Measurements from ENCODE around the gene SLC36A2.

SLC36A2 gene

GRCh38 chr5:151283120-151283825 lies 64.1 kb downstream of the SLC36A2 start:
- DNase-seq (ENCODE audit: low read depth in 2 of 2): no peak

- DNase-seq (ENCODE audit: low read depth in 2 of 2): no peak
These were observed 66.2 kb downstream of the SLC36A2 start for GRCh38 chr5:151281001-151281639.

DNA sequence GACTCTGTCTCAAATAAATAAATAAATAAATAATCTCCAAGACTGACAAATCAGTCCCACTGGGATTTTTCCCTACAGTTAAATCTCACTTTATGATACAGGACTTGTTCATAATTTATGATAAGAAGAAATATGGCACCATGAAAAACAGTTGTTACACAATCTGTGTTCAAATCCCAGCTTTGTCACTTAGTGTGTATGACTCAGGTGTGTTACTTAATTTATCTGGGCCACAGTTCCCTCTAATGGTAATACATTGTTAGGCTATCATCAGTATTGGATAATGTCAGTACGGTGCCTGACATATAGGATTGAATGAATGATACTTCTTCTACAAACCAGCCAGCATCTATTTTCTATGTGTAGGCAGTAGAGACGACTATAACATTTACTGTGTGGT lies 66.9 kb downstream of the SLC36A2 start:
- DNase-seq (ENCODE audit: low read depth in 2 of 2): no peak

- no peak for DNase-seq (ENCODE audit: low read depth in 2 of 2)
These were observed 68.5 kb downstream of the SLC36A2 start for GRCh38 chr5:151278845-151279244.

DNA sequence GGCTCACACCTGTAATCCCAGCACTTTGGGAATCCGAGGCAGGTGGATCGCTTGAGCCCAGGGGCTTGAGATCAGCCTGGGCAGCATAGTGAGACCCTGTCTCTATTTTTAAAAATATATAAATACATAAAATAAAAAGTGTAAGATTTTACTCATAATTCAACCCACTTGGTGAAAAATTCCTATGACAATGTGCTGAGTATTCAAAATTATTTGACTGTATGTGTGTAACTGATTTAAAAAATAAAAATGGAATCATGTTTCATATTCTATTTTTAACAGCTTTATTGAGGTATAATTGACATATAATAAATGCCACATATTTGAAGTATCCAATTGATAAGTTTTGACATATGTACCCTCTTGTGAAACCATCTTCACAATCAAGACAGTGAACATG lies 71.6 kb downstream of the SLC36A2 start:
- DNase-seq (ENCODE audit: low read depth in 2 of 2): no peak

DNA sequence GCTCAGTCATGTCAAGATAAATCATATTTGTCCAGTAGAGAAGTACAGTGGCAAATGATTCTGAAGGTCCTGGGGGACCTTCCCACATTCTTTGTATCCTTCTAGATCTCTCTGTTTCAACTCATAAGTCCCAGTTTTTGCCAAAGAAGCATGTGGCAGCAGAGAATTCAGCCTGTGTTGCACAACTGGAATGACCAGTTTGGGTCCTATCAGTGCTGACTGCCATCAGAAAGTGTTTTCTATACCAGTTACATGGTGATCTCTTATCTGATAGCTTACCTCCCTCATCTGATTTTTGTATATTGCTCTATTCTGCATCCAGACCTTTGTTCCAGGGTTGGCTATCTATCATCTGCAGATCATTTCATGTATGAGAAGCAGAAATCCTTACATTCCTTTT lies 72.7 kb downstream of the SLC36A2 start:
- DNase-seq (ENCODE audit: low read depth in 2 of 2): no peak

- no peak for DNase-seq (ENCODE audit: low read depth in 2 of 2)
These were observed 76.0 kb downstream of the SLC36A2 start for GRCh38 chr5:151271336-151271735.

DNA sequence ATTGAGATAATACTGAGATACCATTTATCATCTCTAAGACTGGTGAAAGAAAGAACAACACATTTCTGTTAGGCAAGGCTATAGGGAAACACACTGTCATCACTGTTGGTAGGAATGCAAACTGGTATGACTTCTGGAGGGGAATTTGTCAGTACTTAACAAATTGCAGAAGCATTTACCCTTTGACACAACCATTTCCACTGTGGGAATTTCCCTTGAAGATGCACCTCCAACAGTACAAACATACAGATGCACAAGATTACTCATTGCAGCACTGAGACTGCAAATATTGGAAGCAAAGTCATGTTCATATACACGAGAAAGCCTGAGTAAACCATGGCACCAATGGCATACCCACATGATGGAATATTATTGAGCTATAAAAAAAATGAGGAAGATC lies 76.8 kb downstream of the SLC36A2 start:
- DNase-seq (ENCODE audit: low read depth in 2 of 2): no peak

DNA sequence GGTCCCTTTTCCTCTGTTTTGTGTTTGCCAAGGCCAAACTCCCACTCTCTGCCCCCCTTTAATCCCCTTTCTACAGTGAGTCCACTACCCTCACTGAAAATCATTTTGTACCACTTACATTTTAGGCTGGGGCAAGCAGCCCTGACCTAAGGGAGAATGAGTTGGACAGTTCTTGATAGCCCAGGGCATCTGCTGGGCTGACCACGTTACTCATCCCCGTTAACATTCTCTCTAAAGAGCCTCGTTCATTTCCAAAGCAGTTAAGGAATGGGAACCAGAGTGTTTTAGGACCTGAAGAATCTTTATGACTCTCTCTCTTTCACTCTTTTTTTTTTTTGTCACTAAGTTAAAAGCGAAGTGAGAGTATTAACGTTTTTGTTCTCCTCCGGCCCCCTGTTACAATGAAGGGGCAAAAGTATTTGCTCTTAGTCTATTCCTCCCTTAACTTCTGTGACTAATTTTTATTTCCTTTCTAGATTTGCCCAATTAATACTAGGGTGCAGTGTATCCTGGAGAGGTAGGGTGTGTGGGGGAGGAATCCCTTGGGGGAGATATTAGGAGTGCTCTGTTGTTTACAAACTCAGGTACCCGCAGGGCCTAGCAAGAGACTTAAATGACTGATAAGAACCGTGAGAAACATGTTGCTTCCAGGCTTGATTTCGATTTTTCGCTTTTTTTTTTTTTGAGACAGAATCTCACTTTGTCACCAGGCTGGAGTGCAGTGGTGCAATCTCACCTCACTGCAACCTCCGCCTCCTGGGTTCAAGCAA lies 79.7 kb downstream of the SLC36A2 start:
- DNase-seq (ENCODE audit: low read depth in 2 of 2): no peak

Measured in fibroblast of skin of left biceps (primary cell).